Endothelial cell (in vitro differentiated cells): Measurements from ENCODE around the gene CACNA1B. TPM values are rescaled to one million over a fixed set of nuclear protein-coding genes. Genes with fewer than 3 reads are reported as not detected.

Experiments used
- DNase-seq: peaks from one replicate; pipeline ENCODE4 v3.0.0; 2021; ENCODE audit warnings: low spot score
- H3K27ac Mint-ChIP-seq: one replicate; pipeline ENCODE4 v1.8.0; 2021; ENCODE audit warnings: mixed read lengths, inconsistent platforms; ENCODE audit not compliant: unreplicated experiment
- H3K27me3 Mint-ChIP-seq: one replicate; pipeline ENCODE4 v1.8.0; 2021; ENCODE audit warnings: mild to moderate bottlenecking, moderate library complexity, mixed read lengths, inconsistent platforms; ENCODE audit not compliant: unreplicated experiment
- H3K36me3 Mint-ChIP-seq: one replicate; pipeline ENCODE4 v1.8.0; 2021; ENCODE audit warnings: mild to moderate bottlenecking, low read depth, mixed read lengths, inconsistent platforms; ENCODE audit not compliant: unreplicated experiment
- H3K4me1 Mint-ChIP-seq: one replicate; pipeline ENCODE4 v1.8.0; 2021; ENCODE audit warnings: mild to moderate bottlenecking, mixed read lengths, inconsistent platforms; ENCODE audit not compliant: unreplicated experiment
- H3K4me3 Mint-ChIP-seq: one replicate; pipeline ENCODE4 v1.8.0; 2021; ENCODE audit warnings: mild to moderate bottlenecking, mixed read lengths, inconsistent platforms; ENCODE audit not compliant: unreplicated experiment
- H3K9me3 Mint-ChIP-seq: one replicate; pipeline ENCODE4 v1.8.0; 2021; ENCODE audit warnings: mixed read lengths, inconsistent platforms; ENCODE audit not compliant: unreplicated experiment
- CTCF ChIP-seq: fragments of 200-600 bp; sonication (generic); IDR thresholded peaks from one replicate; pipeline ENCODE4 v1.5.0; 2021; ENCODE audit warnings: antibody characterized with exemption; ENCODE audit not compliant: unreplicated experiment
- total RNA-seq: library from RNA; stranded (reverse); fragmentation: NEBNext Ultra II Directional; extraction: Animal tissue kit (Norgen Biotek cat#: 25700); gene quantifications from one replicate; pipeline ENCODE4 v1.2.1, GENCODE V29; 2021; ENCODE audit not compliant: unreplicated experiment

The CACNA1B gene
- total RNA-seq, 1 donor from 2014 or later = 2.0 TPM

GRCh38 chr9:137924761-137925369 is 47.3 kb downstream of the CACNA1B start:
- TF ChIP-seq CTCF = no peak
- Mint-ChIP-seq H3K4me3 (no peak overlapping the region), H3K27me3 (peaks cover 3% of the 10 kb centered on the region), H3K36me3 (peaks cover 14% of the 10 kb centered on the region), H3K4me1 (no peaks in the 10 kb centered on the region), H3K27ac (no peak overlapping the region), H3K9me3 (no peaks in the 10 kb centered on the region)
- DNase-seq = no peak

- Mint-ChIP-seq H3K36me3 (peaks cover 9% of the 10 kb centered on the region), H3K9me3 (peaks cover 14% of the 10 kb centered on the region), H3K4me1 (no peaks in the 10 kb centered on the region), H3K27me3 (no peaks in the 10 kb centered on the region), H3K4me3 (no peak overlapping the region), H3K27ac (no peak overlapping the region)
- no peak for TF ChIP-seq CTCF
- no peak for DNase-seq
These were observed 66.1 kb downstream of the CACNA1B start for GRCh38 chr9:137943655-137944054.

GRCh38 chr9:137945581-137945980 is 68.0 kb downstream of the CACNA1B start:
- H3K27me3 Mint-ChIP-seq = no peaks in the 10 kb centered on the region
- no peak for TF ChIP-seq CTCF

GRCh38 chr9:137946993-137947392 is 69.4 kb downstream of the CACNA1B start:
- H3K36me3 Mint-ChIP-seq = peaks cover 9% of the 10 kb centered on the region
- H3K4me3 Mint-ChIP-seq = no peak overlapping the region
- H3K27ac Mint-ChIP-seq = no peak overlapping the region
- DNase-seq = no peak
- H3K9me3 Mint-ChIP-seq = peaks cover 14% of the 10 kb centered on the region
- no peak for TF ChIP-seq CTCF
- peaks cover 3% of the 10 kb centered on the region for H3K27me3 Mint-ChIP-seq
- H3K4me1 Mint-ChIP-seq = no peaks in the 10 kb centered on the region

More at GRCh38 chr9:137945581-137945980, 68.0 kb downstream of the CACNA1B start:
- H3K9me3 Mint-ChIP-seq = peaks cover 14% of the 10 kb centered on the region
- H3K4me1 Mint-ChIP-seq = no peaks in the 10 kb centered on the region
- H3K27ac Mint-ChIP-seq = no peak overlapping the region
- H3K36me3 Mint-ChIP-seq = peaks cover 9% of the 10 kb centered on the region
- H3K4me3 Mint-ChIP-seq = peak overlapping the region; percentile 49
- DNase-seq = no peak

- Mint-ChIP-seq H3K27ac (no peak overlapping the region), H3K9me3 (peaks cover 8% of the 10 kb centered on the region), H3K4me1 (no peaks in the 10 kb centered on the region), H3K27me3 (peaks cover 7% of the 10 kb centered on the region), H3K4me3 (no peak overlapping the region), H3K36me3 (peaks cover 4% of the 10 kb centered on the region)
- no peak for DNase-seq
- no peak for TF ChIP-seq CTCF
These were observed 71.1 kb downstream of the CACNA1B start for GRCh38 chr9:137948642-137949041.
